Hindlimb muscle (tissue), 1 donor: Measurements from ENCODE around the gene FAM234A. TPM values are rescaled to one million over a fixed set of nuclear protein-coding genes. Genes with fewer than 3 reads are reported as not detected.
"Not testable (repeated sequence)": the region's sequence is repeated elsewhere in the genome, so short reads cannot be mapped to it uniquely, and the experiment has no call there.

Experiments used
- DNase-seq: peaks from one replicate; pipeline ENCODE4 v3.0.0-alpha.2; 2013
- polyA plus RNA-seq: library from polyadenylated mRNA; unstranded; fragments of 120-200 nt; gene quantifications from one replicate; pipeline ENCODE4 v1.2.1, GENCODE V29; 2013; ENCODE audit not compliant: insufficient read length

Gene FAM234A
- polyA plus RNA-seq, 1 donor, result 44.0 TPM

- no peak for DNase-seq
Observed at GRCh38 chr16:239948-240277, 5.3 kb downstream of the FAM234A start.

DNA sequence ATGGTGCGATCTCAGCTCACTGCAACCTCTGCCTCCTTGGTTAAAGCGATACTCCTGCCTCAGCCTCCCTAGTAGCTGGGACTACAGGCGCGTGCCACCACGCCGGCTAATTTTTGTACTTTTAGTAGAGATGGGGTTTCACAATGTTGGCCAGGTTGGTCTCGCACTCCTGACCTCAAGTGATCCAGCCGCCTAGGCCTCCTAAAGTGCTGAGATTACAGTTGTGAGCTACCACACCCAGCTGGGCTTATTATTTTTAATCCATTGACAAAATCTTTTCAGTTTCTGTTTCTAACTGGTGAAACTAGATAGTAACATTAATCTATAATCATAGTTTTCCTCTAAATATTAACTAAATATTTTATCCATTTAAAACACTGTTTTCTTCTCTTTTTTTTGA, 5.9 kb downstream of the FAM234A start:
- DNase-seq, result no peak

DNA sequence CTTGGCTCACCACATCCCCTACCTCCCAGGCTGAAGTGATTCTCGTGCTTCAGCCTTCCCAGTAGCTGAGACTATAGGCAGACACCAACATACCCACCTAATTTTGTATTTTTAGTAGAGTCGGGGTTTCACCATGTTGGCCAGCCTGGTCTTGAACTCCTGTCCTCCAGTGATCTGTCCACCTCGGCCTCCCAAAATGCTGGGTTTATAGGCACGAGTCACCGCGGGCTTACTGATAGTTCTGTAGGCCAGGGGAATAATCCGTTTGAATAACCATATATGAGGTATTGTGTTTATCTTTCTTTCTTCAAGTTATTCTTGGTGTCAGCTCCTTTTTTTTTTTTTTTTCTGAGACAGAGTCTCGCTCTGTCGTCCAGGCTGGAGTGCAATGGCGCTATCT, 7.7 kb downstream of the FAM234A start:
- no peak for DNase-seq

- no peak for DNase-seq
Observed at GRCh38 chr16:243348-243747, 8.7 kb downstream of the FAM234A start.

DNA sequence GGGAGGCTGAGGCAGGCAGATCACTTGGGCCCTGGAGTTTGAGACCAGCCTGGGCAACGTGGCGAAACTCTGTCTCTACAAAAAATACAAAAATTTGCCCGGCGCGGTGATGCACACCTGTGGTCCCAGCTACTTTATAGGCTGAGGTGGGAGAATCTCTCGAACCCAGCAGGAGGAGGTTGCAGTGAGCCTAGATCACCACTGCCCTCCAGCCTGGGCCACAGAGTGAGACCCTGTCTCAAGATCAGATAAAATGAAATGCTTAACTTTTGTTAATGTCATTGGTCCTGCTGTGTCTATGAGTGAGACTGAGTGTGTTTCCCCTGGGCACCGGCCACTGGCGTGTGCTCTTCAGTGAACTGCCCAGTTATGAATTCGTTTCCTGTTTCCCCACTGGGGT, 10.5 kb downstream of the FAM234A start:
- DNase-seq, result no peak

- no peak for DNase-seq
Observed at GRCh38 chr16:247027-247426, 12.4 kb downstream of the FAM234A start.

DNA sequence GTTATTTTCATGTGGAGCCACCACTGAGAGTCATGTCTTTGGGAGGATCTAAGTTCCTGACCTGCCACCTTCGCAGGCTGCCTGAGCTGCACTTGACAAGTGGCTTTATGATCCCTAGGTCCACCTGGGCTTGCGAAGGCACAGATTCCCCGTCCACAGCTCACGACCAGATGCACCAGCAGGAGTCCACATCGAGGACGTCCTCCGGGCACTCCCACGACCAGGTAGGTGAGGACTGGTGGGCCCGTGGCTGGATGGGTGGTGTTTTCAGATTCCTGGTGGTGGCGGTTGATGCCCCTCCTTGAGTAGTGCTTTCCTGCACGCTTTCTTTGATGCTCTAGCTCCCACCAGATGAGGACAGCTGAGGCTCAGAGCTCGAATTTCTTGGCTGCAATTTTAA, 14.8 kb downstream of the FAM234A start:
- no peak for DNase-seq

- DNase-seq, result no peak
Observed at GRCh38 chr16:252366-253337, 18.0 kb downstream of the FAM234A start.

DNA sequence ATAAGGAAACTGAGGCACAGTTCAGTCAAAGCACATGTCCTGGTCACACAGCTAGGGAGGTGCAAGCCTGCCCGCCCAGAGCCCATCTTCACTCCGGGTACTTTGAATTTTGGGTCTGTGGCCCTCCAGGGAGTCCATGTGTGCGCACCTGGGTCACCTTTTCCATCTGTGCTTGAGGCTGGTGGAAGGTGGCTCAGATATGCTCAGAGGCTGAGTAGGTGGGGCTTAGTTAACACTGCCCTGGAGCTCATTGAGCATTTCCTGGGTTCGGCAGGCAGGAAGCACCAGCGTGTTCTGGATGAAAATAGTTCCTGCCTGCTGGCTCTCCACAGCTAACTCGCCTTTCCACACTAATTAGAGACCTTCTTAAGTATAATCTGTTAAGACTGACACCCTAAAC, 19.2 kb downstream of the FAM234A start:
- DNase-seq, result no peak

GRCh38 chr16:254461-254860, 19.8 kb downstream of the FAM234A start:
- no peak for DNase-seq

DNA sequence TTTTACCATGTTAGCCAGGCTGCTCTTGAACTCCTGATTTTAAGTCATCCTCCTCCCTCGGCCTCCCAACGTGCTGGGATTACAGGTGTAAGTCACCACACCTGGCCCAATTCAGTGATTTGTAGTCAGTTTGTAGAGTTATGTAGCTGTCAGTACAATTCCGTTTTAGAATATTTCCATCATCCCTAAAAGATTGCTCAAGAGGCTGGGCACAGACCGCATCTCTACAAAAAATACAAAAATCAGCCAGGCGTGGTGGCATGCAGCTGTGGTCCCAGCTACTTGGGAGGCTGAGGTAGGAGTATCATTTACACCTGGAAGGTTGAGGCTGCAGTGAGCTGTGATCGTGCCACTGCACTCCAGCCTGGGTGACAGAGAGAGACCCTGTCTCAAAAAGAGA, 20.6 kb downstream of the FAM234A start:
- no peak for DNase-seq

DNA sequence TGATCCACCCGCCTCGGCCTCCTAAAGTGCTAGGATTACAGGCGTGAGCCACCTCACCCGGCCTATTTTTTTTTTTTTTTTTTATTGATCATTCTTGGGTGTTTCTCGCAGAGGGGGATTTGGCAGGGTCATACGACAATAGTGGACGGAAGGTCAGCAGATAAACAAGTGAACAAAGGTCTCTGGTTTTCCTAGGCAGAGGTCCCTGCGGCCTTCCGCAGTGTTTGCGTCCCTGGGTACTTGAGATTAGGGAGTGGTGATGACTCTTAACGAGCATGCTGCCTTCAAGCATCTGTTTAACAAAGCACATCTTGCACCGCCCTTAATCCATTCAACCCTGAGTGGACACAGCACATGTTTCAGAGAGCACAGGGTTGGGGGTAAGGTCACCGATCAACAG, 23.5 kb downstream of the FAM234A start:
- not testable (repeated sequence) for DNase-seq

GRCh38 chr16:259226-259625, 24.6 kb downstream of the FAM234A start:
- no peak for DNase-seq

- DNase-seq, result no peak
Observed at GRCh38 chr16:259814-260253, 25.2 kb downstream of the FAM234A start.

GRCh38 chr16:260326-260725, 25.7 kb downstream of the FAM234A start:
- DNase-seq, result no peak

DNA sequence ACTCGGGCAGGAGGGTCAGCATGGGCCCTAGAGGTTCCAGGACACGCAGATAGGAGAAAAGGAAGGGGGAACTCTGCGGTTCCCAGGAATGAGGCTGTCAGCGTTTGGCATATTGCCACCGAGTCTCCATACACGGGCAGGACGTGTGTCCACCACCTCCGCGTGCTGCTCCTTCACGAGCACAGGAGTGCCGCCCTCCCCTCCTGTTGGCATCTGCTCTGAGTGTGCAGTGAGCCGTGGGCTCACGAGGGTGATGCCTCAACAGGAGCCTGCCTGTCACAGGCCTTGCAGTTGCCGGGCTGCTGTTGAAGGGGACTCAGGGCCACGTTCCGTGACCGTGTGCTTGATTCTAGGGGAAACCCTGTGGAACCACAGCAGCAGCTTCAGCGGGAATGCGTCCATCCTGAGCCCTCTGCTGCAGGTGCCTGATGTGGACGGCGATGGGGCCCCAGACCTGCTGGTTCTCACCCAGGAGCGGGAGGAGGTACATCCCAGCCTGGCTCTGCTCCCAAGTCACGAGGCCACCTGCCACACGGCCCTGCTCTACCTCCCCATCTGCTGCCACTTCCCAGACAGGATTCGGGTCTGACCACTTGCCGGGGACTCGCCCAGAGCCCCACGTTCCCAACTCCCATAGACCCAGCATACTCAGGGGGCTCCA, 26.5 kb downstream of the FAM234A start:
- DNase-seq, result no peak

DNA sequence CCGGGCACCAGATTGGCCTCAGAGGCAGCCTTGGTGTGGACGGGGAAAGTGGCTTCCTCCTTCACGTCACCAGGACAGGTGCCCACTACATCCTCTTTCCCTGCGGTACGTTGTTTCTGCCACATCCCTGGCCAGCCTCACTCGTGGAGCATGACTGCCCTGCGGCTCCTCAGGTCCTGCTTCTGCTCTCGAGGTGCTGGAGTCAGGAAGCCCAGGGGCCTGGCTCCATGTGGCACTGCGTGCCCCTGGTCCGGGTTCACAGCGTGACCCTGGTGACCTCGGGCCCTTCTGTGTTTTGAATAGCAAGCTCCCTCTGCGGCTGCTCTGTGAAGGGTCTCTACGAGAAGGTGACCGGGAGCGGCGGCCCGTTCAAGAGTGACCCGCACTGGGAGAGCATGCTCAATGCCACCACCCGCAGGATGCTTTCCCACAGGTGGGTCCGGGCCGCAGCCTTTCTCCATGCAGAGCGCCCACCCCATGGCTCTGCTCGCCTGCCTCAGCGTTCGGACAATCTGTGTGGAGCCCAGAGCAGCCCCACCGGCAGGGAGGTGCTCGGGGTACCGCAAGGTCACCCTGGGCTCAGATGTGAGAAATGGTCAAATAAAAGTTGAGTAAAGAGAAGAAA, 27.6 kb downstream of the FAM234A start:
- no peak for DNase-seq

GRCh38 chr16:263182-263774, 28.7 kb downstream of the FAM234A start:
- DNase-seq, result no peak

DNA sequence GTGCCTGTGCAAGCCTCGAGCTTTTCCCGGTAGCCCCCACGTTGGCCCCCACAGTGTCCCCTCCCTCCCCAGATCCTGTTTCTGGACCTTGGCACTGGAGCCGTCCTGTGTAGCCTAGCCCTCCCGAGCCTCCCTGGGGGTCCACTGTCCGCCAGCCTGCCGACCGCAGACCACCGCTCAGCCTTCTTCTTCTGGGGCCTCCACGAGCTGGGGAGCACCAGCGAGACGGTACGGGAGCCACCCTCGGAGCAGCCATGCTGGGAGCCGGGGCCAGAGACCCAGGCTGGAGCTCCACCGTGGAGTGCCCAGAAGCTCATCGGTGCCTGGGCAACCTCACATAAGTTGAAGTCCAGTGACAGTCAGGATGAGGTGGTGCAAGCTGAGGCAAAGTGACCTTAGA, 29.3 kb downstream of the FAM234A start:
- no peak for DNase-seq

DNA sequence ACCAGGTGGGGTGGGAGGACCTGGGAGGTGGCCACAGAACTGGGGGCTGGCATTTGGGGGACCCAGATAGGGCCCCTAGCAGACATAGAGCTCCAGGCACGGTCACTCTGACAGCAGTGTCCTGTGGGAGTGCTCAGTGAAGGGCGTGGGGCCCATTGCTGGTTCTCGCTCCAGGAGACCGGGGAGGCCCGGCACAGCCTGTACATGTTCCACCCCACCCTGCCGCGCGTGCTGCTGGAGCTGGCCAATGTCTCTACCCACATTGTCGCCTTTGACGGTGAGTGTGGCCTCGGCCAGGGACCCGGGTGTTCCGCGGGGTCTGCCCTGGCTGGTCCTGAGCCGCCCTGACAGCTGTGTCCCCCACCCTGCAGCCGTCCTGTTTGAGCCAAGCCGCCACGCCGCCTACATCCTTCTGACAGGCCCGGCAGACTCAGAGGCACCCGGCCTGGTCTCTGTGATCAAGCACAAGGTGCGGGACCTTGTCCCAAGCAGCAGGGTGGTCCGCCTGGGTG, 29.9 kb downstream of the FAM234A start:
- no peak for DNase-seq

DNA sequence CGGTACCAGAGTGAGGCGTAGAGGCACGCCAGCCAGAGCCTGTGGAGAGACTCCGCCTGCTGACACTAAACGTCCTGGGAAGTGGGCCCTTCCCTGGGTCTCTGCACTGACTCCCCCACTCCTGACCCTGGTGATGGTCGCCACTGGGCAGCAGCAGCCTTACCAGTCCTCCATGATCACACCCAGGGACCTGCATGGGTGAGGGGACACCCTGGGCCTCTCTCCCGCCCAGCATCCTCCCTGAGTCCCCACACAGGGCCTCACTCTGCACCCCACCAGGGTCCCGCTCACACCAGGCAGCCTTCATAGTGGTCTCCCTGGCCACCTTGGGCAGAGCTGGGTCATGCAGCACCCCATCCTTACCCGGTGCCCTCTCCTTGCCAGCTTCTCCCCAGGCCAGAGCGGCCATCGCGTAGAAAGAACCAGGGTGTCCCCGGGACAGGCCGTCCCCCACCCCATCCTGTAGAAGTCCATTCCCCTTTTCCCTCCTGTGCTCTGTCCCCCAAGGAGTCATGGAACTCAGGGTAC, 30.4 kb downstream of the FAM234A start:
- no peak for DNase-seq

GRCh38 chr16:265711-266110, 31.1 kb downstream of the FAM234A start:
- no peak for DNase-seq
